ENCODE data around the gene ZNF532. TPM values are rescaled to one million over a fixed set of nuclear protein-coding genes. Genes with fewer than 3 reads are reported as not detected.

The ZNF532 gene
- total RNA-seq, 1 experiment from 2014 or later, result 49.8 TPM

GRCh38 chr18:58843688-58844035 is 21.0 kb upstream of the ZNF532 start:
- Histone ChIP-seq H3K4me3 (ENCODE audit: low read depth in 2 of 2, low read length in 2 of 2) (no peak overlapping the region), H3K27me3 (ENCODE audit: control insufficient read depth, insufficient read depth, low read length) (no peaks in the 10 kb centered on the region), H3K9me3 (ENCODE audit: control insufficient read depth, insufficient read depth, low read depth, low read length) (no peaks in the 10 kb centered on the region), H3K4me1 (ENCODE audit: control insufficient read depth, insufficient read depth, low read length) (no peaks in the 10 kb centered on the region; the same call in 1 of the 2 replicates), H3K36me3 (ENCODE audit: control insufficient read depth, insufficient read depth, low read length) (no peaks in the 10 kb centered on the region), H3K27ac (ENCODE audit: low read length) (no peak overlapping the region)
- DNase-seq (ENCODE audit: low read depth, low spot score) (no peak), ATAC-seq (no peak)
- POLR2A ChIA-PET, result no interaction called here
- intact Hi-C loops (cut with micrococcal nuclease; ENCODE audit: unreplicated experiment), result no loop called here
- CTCF ChIA-PET, result no interaction called here
- BruUV-seq (replicated peaks), result no TSS peak
- TF ChIP-seq REST (IDR thresholded peaks at IDR 0.05; ENCODE audit: insufficient read depth in 1 of 2, low read depth in 2 of 2, low read length in 1 of 2) (no peak), CTCF (IDR thresholded peaks at IDR 0.05) (no peak), TCF7L2 (IDR thresholded peaks at IDR 0.05; ENCODE audit: low read depth, low read length) (no peak), POLR2AphosphoS5 (IDR thresholded peaks at IDR 0.05; ENCODE audit: low read depth, low read length) (no peak), SIN3A (IDR thresholded peaks at IDR 0.05; ENCODE audit: borderline replicate concordance, insufficient read depth, low read depth, low read length) (no peak)
- in situ Hi-C loops (cut with HindIII; ENCODE audit: low pct_unique_long_range_greater_than_20kb, low sequenced_read_pairs), result no loop called here

- H3K36me3 ChIP-seq (ENCODE audit: control insufficient read depth, insufficient read depth, low read length), result no peaks in the 10 kb centered on the region
- ATAC-seq (no peak), DNase-seq (ENCODE audit: low read depth, low spot score) (no peak)
- no peak overlapping the region; the same call in 1 of the 2 replicates for H3K27ac ChIP-seq (ENCODE audit: low read length)
- BruUV-seq (replicated peaks), result no TSS peak
- no peaks in the 10 kb centered on the region for H3K9me3 ChIP-seq (ENCODE audit: control insufficient read depth, insufficient read depth, low read depth, low read length)
- CTCF ChIA-PET, result no interaction called here
- POLR2A ChIA-PET, result interaction anchor here (0.7 kb wide), 1 partner anchor 1364 kb away, joined by 3 read pairs; no protein-coding TSS in a partner anchor
- H3K4me3 ChIP-seq (ENCODE audit: low read depth in 2 of 2, low read length in 2 of 2), result no peak overlapping the region
- intact Hi-C loops (cut with micrococcal nuclease; ENCODE audit: unreplicated experiment), result no loop called here
- H3K4me1 ChIP-seq (ENCODE audit: control insufficient read depth, insufficient read depth, low read length), result no peaks in the 10 kb centered on the region; the same call in 1 of the 2 replicates
- TF ChIP-seq REST (IDR thresholded peaks at IDR 0.05; ENCODE audit: insufficient read depth in 1 of 2, low read depth in 2 of 2, low read length in 1 of 2) (no peak), CTCF (IDR thresholded peaks at IDR 0.05) (no peak), TCF7L2 (IDR thresholded peaks at IDR 0.05; ENCODE audit: low read depth, low read length) (no peak), POLR2AphosphoS5 (IDR thresholded peaks at IDR 0.05; ENCODE audit: low read depth, low read length) (no peak), SIN3A (IDR thresholded peaks at IDR 0.05; ENCODE audit: borderline replicate concordance, insufficient read depth, low read depth, low read length) (no peak)
- in situ Hi-C loops (cut with HindIII; ENCODE audit: low pct_unique_long_range_greater_than_20kb, low sequenced_read_pairs), result no loop called here
- no peaks in the 10 kb centered on the region for H3K27me3 ChIP-seq (ENCODE audit: control insufficient read depth, insufficient read depth, low read length)
These were observed 19.8 kb upstream of the ZNF532 start for GRCh38 chr18:58844871-58845270.
